PC-3 (cell line): ENCODE results near the gene SMAD3.

Experiments
- EZH2 ChIP-seq: fragments of 300-600 bp; sonication (generic); IDR thresholded peaks from one replicate; pipeline ENCODE4 v1.6.1; 2017; ENCODE audit warnings: antibody characterized with exemption, mild to moderate bottlenecking, low read length; ENCODE audit not compliant: unreplicated experiment
- EZH2phosphoT487 ChIP-seq: fragments of 300-600 bp; sonication (generic); IDR thresholded peaks from 2 replicates; pipeline ENCODE4 v1.6.1; 2018; ENCODE audit warnings: mild to moderate bottlenecking, antibody characterized with exemption, low read length, borderline replicate concordance
- TF ChIP-seq, protein P1 (sequence below): fragments of 300-600 bp; sonication (generic); conservative IDR thresholded peaks from 2 replicates; pipeline ENCODE4 v1.5.1; 2017; ENCODE audit warnings: antibody characterized with exemption, low read depth, mild to moderate bottlenecking, low read length

DNA sequence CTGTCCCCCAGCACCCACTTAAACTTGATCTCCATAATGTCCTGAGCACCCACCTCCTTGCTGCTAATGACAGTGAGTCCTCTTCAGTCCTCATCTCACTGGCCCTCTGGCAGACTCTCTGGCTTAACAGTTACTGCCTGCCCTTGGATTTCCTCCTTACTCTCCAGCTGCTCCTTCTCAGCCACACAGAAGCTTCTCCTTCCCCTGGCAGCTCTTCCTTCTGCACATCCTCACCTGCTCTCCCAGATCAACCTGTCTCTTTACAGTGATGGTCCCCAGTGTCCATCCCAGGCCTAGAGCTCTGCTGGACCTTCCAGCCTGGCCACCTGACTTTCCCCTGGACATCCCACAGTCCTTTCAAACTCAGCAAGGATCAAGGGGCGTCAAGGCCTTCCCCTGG is 47.4 kb upstream of the SMAD3 start:
- TF ChIP-seq, protein P1, sequence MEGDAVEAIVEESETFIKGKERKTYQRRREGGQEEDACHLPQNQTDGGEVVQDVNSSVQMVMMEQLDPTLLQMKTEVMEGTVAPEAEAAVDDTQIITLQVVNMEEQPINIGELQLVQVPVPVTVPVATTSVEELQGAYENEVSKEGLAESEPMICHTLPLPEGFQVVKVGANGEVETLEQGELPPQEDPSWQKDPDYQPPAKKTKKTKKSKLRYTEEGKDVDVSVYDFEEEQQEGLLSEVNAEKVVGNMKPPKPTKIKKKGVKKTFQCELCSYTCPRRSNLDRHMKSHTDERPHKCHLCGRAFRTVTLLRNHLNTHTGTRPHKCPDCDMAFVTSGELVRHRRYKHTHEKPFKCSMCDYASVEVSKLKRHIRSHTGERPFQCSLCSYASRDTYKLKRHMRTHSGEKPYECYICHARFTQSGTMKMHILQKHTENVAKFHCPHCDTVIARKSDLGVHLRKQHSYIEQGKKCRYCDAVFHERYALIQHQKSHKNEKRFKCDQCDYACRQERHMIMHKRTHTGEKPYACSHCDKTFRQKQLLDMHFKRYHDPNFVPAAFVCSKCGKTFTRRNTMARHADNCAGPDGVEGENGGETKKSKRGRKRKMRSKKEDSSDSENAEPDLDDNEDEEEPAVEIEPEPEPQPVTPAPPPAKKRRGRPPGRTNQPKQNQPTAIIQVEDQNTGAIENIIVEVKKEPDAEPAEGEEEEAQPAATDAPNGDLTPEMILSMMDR = no peak
- TF ChIP-seq EZH2phosphoT487 (no peak), EZH2 (no peak)
